H1 (cell line): ENCODE data around the gene SLC39A10. TPM values are rescaled to one million over a fixed set of nuclear protein-coding genes. Genes with fewer than 3 reads are reported as not detected.

Experiments
- GABPA ChIP-seq: IDR thresholded peaks from 2 replicates; pipeline ENCODE4 v1.6.1; 2011; ENCODE audit warnings: mild to moderate bottlenecking, low read length, moderate library complexity, borderline replicate concordance; ENCODE audit not compliant: insufficient read depth
- SAP30 ChIP-seq: fragments of 300-600 bp; sonication (generic); IDR thresholded peaks from 2 replicates; pipeline ENCODE4 v1.7.1; 2012; ENCODE audit warnings: low read length, moderate library complexity, mild to moderate bottlenecking, inconsistent platforms; ENCODE audit not compliant: insufficient read depth, insufficient replicate concordance
- polyA plus RNA-seq, 7 experiments: library from polyadenylated mRNA; depleted of rRNA in 3 of 7; stranded (reverse) in 5 of 7; unstranded in 2 of 7; fragments of >200 nt in 5 of 7; fragments of 200-250 nt in 2 of 7; gene quantifications; 1 replicate in 5 of 7; 2 replicates in 1 of 7; 4 replicates in 1 of 7; pipeline versions ENCODE4 v1.2.1 to v1.2.3, GENCODE V29; 2011 to 2013; ENCODE audit warnings: missing spikeins in 2 of 7, mixed read lengths in 2 of 7
- total RNA-seq: library from RNA; stranded (reverse); fragmentation: NEBNext Ultra II Directional; extraction: Animal tissue kit (Norgen Biotek cat#: 25700); gene quantifications from 2 replicates; pipeline ENCODE4 v1.2.1, GENCODE V29; 2021
- TF ChIP-seq, protein P1 (sequence below): fragments of 300-600 bp; sonication (generic); IDR thresholded peaks from 2 replicates; pipeline ENCODE4 v1.7.1; 2012; ENCODE audit warnings: low read length, moderate library complexity, mild to moderate bottlenecking, inconsistent platforms; ENCODE audit not compliant: insufficient replicate concordance

SLC39A10 gene
- total and polyA plus RNA-seq, 2 of the 8 experiments (the other 6 are each of a cell fraction or from before 2014, with no cell fraction given), result 68.1 to 234 TPM

DNA sequence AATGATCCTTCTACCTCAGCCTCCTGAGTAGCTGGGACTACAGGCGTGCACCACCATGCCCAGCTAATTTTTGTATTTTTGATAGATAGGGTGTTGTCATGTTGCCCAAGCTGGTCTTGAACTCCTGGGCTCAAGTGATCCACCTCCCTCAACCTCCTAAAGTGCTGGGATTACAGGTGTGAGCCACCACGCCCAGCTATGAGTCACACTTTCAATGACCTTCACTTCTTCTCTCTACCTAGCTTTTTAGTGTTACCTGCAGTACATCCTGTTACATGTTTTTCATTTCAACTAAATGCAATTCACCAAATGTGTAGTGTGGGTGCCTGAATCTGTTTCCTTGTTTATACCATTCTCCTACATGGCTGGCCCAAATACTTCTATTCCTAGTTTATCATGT is 64.0 kb downstream of the SLC39A10 start (continued):
- TF ChIP-seq, protein P1, sequence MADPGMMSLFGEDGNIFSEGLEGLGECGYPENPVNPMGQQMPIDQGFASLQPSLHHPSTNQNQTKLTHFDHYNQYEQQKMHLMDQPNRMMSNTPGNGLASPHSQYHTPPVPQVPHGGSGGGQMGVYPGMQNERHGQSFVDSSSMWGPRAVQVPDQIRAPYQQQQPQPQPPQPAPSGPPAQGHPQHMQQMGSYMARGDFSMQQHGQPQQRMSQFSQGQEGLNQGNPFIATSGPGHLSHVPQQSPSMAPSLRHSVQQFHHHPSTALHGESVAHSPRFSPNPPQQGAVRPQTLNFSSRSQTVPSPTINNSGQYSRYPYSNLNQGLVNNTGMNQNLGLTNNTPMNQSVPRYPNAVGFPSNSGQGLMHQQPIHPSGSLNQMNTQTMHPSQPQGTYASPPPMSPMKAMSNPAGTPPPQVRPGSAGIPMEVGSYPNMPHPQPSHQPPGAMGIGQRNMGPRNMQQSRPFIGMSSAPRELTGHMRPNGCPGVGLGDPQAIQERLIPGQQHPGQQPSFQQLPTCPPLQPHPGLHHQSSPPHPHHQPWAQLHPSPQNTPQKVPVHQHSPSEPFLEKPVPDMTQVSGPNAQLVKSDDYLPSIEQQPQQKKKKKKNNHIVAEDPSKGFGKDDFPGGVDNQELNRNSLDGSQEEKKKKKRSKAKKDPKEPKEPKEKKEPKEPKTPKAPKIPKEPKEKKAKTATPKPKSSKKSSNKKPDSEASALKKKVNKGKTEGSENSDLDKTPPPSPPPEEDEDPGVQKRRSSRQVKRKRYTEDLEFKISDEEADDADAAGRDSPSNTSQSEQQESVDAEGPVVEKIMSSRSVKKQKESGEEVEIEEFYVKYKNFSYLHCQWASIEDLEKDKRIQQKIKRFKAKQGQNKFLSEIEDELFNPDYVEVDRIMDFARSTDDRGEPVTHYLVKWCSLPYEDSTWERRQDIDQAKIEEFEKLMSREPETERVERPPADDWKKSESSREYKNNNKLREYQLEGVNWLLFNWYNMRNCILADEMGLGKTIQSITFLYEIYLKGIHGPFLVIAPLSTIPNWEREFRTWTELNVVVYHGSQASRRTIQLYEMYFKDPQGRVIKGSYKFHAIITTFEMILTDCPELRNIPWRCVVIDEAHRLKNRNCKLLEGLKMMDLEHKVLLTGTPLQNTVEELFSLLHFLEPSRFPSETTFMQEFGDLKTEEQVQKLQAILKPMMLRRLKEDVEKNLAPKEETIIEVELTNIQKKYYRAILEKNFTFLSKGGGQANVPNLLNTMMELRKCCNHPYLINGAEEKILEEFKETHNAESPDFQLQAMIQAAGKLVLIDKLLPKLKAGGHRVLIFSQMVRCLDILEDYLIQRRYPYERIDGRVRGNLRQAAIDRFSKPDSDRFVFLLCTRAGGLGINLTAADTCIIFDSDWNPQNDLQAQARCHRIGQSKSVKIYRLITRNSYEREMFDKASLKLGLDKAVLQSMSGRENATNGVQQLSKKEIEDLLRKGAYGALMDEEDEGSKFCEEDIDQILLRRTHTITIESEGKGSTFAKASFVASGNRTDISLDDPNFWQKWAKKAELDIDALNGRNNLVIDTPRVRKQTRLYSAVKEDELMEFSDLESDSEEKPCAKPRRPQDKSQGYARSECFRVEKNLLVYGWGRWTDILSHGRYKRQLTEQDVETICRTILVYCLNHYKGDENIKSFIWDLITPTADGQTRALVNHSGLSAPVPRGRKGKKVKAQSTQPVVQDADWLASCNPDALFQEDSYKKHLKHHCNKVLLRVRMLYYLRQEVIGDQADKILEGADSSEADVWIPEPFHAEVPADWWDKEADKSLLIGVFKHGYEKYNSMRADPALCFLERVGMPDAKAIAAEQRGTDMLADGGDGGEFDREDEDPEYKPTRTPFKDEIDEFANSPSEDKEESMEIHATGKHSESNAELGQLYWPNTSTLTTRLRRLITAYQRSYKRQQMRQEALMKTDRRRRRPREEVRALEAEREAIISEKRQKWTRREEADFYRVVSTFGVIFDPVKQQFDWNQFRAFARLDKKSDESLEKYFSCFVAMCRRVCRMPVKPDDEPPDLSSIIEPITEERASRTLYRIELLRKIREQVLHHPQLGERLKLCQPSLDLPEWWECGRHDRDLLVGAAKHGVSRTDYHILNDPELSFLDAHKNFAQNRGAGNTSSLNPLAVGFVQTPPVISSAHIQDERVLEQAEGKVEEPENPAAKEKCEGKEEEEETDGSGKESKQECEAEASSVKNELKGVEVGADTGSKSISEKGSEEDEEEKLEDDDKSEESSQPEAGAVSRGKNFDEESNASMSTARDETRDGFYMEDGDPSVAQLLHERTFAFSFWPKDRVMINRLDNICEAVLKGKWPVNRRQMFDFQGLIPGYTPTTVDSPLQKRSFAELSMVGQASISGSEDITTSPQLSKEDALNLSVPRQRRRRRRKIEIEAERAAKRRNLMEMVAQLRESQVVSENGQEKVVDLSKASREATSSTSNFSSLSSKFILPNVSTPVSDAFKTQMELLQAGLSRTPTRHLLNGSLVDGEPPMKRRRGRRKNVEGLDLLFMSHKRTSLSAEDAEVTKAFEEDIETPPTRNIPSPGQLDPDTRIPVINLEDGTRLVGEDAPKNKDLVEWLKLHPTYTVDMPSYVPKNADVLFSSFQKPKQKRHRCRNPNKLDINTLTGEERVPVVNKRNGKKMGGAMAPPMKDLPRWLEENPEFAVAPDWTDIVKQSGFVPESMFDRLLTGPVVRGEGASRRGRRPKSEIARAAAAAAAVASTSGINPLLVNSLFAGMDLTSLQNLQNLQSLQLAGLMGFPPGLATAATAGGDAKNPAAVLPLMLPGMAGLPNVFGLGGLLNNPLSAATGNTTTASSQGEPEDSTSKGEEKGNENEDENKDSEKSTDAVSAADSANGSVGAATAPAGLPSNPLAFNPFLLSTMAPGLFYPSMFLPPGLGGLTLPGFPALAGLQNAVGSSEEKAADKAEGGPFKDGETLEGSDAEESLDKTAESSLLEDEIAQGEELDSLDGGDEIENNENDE, result no peak
- TF ChIP-seq GABPA (no peak), SAP30 (no peak)
